HK-2 (cell line): Measurements from ENCODE around the gene SHISA6.

Experiments
- DNase-seq: peaks from one replicate; pipeline ENCODE4 v3.0.0-alpha.2; 2018; ENCODE audit not compliant: unreplicated experiment

Gene SHISA6

DNA sequence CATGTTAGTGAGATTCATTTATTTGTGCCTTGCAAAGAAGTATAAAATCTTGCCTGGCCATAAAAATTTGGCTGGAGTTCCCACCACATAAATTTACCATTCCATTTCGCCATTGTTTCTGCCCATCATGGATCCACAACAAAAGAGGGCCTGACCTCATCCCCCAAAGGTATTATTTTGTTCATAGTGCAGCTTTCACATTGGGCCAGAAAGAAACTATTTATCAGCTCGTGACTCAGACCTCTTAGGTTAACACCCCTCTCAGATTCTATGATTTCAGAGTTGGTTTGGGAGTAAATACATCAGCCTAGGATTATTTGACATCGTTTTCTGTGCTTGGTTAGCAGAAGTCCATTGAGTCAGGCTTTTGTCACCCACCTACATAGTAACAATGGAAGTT is 108.1 kb downstream of the SHISA6 start:
- DNase-seq: no peak

DNA sequence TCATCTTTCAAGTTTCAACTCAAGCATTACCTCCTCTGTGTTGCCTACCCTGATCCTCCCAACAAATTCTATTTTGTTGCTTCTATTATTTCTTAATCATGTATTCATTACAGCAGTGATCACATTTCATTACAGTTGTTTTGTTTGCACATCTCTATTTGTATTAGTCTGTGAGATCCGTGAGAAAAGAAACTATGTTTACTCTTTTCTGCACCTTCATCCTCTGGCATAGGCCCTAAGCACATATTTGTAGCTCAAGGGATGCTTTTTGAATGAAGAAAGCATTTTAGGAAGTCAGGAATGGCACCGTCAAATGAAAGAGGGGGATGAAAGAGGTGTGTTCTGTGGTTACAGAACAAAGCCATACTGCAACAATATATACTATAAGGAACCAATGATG is 110.5 kb downstream of the SHISA6 start:
- no peak for DNase-seq

DNA sequence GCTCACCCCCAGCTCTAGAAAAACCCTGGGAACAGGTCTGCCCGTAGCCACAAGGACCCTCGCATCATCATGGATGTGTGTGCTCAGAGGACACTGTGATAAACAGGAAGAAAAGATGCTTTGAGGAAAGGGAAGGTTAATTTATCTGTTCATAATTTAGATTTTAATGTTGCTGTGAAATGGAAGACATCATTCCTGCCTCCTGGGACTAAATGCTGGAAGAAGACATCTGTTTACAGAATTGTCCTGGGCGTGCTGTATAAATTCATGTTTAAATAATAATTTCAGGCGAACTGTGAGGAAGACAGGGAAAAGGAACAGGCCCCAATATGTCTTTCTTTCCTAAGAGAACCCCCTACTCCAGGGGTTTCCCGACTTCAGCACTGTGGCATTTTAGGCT is 112.6 kb downstream of the SHISA6 start:
- DNase-seq: no peak

DNA sequence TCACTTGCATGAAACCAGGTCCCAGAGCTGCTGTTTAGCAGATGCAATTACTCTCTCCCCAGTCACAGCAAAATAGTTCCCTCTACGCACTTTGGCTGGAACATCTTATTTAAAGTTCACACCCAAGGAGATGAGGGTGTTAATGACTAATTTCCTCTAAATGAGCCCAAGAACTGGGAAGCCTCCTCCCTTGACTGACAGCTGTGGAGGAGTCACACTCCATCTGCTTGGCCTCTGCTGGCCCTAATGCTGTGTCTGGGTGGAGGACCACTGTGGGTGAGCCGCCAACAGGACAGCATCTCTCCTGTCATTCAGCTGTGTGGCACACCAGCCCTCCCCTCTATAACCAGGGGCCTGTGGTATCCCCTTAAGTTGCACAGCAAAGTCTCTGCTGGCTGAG is 115.4 kb downstream of the SHISA6 start:
- no peak for DNase-seq

DNA sequence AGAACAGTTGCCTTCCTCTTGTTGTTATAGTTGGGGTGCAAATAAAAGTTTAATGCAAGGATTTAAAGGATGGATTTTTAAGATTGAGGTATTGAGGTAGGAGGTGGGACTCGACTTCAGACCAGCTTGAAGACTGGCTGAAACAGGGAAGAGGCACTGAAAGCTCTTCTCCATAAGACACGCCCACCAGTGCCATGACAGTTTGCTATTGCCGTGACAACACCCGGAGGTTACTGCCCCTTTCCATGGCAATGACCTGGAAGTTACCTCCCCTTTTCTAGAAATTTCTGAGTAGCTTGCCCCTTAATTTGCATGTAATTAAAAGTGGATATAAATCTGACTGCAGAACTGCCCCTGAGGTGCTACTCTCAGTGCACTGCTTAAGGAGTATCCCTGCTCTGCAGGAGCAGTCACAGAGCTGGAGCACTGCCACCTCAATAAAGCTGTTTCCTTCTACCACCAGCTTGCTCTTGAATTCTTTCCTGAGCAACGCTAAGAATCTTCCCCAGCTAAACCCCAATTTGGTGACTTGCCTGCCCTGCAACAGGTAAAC is 122.6 kb downstream of the SHISA6 start:
- no peak for DNase-seq

DNA sequence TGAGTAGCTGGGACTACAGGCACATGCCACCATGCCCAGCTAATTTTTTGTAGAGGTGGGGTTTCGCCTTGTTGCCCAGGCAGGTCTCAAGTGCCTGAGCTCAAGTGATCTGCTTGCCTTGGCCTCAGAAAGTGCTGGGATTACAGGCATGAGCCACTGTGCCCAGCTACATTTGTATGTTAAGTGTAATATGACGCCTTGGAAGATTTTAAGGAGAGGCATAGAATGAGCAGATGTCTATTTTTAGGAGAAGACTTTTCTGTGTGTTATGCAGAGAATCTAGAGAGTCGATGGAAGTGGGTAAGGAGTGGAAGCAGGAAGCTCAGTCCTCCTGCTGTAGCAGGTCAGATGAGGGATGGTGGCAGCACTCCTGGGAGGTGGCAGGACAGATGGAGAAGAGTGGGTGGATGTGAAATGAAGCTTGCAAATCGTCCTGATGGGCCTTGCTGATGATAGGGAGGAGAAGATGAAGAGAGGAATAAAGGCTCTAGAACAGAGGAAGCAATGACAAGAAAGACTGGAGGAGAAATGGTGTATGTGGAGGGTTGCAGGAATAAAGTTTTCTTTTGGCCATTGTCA is 125.3 kb downstream of the SHISA6 start:
- DNase-seq: no peak

DNA sequence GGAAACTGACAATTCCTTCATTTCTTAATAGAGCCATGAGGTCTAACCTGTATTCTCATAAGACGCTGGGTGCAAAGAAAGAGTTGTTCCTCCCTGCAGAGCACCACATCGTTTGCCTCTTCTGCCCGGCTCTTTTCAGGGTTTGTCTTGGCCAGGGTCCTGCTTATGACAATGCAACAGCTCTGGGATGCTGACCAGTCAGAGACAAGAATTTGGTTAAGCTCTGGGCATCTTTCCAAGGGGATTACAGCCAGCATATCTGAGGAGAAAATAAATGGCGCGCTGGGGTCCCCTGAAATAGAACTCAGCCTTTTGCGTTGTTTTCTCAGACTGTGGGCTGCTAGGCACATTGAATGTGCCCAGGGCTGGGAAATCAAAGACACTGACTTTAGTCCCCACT is 128.6 kb downstream of the SHISA6 start:
- DNase-seq: no peak

DNA sequence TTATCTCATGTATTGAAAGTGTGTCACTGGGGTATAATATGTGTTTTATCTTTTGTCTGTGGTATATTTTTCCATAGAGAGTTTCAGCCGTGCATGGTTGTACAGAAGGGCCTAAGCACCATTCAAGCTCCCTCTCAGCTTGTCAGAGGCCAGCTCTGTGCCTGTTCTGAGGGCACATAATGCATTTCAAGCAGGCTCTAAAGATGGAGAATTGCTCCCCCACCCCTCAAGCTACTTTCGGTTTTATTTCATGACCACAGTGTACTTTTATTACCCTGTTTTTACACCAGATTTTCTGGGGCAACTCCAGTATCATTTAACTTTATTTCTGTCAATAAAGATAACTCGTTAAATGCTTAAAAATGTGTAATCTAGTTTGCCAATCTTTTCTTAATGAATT is 131.7 kb downstream of the SHISA6 start:
- no peak for DNase-seq

DNA sequence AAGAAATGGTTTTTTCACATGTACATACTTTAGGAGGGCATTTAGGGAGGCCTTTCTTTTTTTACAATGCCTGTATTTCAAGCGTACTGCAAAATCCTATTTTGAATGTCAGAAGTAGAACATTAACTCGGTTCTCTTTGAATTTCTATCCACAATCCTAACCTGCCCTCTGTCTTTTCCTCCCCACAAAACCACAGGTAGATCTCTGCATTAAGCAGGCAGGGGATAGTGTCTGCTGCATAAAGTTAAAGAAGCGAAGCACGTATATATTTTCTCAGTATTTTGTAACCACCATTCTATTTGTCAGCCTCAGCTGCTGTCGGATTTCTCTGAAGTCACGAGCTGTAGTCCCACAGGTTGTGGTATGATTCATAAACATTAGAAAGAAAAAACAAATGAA is 137.5 kb downstream of the SHISA6 start:
- no peak for DNase-seq

DNA sequence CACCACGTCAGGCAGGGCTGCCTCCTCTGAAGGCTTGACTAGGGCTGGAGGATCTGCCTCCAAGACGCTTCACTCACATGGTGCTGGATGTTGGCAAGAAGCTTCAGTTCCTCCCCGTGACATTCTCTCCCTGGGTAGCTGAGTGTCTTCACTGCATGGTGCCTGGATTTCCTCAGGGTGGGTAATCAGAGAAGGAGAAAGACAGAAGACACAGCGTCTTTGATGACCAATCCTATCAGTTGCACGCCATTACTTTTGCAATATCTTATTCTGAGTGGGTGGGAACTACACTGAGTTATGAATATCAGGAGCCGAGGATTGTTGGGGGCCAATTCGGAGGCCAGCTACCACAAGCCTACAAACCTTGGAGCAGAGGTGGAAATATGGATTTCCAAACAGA is 139.7 kb downstream of the SHISA6 start:
- no peak for DNase-seq

DNA sequence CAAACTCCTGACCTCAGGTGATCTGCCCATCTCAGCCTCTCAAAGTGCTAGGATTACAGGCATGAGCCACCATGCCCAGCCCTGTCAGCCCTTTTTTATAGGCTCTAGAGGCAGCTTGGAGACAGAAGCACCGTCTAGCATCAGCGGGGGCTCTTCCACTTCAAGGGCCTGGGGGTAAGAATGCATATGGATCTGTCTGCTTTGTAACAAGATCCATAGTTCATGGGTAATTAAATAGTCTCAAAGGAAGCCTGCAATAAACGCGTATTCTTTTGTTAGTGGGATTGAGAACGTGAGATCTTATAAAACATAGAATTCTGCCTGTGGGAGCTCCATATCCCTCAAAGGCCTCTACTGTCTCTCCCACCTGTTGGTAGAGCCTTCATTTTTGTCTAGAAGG is 142.1 kb downstream of the SHISA6 start:
- DNase-seq: no peak

DNA sequence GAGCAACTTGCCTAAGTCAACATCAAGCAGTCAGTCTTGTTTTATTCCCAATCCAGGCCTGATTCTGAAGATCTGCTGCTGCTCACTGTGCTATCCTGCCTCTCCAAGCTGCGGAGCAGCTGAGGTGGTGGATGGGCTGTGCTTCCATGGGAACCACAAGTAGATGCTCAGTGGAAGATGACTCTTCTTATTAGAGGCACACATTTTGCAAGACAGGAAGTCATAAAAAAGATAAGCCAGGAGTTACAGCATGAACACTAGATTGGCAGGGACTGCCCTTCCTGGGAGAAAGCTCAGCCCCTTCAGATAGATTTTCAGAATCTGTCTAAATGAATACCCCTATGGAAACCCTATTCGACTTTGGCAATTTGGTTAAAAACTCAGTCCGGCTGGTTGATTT is 143.1 kb downstream of the SHISA6 start:
- no peak for DNase-seq

DNA sequence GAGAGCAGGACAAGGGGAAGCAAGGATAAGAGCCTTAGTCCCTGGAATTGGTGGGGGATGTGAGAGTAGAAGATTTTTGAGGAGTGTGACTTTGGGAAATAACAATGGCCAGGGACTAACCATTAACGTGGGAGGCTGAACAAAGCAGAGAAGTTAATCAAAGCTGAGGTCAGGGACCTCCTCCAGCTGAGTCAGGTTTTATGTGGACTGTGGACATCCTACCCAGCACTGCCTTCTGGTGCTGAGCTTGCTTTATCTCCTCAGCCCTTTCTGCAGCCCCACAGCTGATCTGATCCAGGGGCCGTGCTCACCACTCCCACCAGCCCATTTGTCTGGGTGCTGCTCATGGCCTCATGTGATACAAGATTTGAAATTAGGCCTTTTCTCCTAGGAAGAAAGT is 146.6 kb downstream of the SHISA6 start:
- no peak for DNase-seq

DNA sequence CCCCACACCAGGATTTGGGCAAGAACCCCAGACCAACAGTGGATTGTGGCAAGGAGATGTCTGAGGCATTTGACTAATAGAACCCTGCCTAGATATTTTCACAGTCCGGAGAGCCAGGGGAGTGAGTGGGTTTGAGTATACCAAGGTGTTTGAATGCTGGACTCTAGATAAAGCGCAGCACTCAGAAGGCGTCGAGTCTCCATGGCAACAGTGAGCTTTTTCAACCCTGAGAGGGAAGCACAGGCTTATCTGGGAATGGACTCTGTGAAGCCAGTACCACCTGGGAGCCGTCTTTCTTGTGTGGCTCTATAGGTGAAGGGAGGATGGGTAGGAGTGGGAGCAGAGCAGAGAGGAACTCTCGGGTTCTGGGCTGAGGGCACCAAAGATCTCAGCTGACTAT is 147.0 kb downstream of the SHISA6 start:
- no peak for DNase-seq

DNA sequence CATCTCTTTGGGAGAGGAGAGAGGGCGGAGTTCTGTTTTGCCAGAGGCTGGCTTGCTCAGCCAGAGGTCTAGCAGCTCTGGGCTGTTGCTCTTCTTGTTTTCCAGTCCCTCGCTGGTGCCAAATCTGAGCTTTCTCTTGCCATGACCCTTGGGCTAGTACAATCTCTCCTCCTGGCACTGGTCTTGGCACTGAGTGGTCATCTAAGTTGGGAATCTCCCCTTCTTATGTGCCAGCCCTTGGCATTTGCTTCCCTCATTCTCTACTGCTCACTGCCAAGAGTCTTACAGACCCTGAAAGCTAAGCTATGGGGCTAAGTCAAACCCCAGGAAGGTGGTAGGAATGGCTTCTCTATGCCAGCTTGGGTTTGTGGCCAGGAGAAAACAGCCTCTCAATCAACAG is 148.6 kb downstream of the SHISA6 start:
- DNase-seq: no peak

DNA sequence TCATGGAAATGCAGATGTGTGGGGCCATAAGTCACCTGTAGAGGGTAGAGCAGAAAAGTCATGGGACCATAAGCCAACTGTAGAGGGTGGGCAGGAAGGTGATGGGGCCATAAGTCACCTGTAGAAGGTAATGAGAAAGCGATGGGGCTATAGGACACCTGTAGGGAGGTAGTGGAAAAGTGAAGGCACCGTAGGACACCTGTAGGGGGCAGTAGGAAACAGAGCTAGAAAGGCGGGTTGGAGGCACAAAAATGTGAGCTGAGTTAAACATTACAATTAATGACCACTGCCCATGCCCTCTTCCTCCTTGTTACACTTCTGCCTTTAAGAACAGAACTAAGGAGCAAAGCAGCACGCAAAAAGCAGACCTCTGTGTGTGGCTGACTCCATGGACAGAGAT is 150.1 kb downstream of the SHISA6 start:
- DNase-seq: no peak

DNA sequence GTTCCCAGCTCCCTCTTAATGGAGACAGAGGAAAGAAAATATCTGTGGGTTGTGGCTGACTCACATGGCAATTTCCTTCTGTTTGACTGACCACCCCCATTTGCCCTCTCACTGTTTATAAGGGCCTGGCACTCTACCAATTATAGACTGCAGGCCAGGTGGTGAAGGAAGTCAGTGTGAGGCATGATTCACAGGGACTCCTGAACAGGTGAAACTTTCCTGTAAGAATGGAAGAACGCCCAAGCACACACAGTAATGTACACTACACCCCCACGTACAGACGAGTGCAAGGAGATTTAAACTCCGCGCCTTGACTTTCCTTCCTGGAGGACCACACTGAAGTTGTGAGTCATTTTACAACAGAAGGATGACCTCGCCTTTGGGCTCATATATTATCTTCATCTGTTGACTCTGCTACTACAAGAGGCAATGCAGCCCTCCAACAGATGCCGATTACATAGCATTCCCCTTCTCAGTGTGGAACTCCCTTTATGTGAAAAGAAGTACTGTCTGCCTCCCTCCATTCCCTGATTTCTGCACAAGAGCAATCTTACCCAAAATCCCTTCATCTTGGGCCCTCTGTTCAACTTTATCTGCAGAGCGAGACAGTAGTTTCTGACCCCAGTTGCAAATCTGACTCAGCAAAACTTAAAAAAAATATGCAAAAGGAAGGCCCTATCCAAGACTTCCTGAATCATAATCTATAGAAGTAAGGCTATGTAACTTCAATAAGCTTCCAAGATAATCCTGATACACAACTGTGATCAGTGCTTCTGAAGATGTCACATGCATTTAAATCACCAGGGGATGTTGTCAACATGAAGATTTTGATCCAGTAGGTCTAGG is 163.6 kb downstream of the SHISA6 start:
- DNase-seq: no peak

DNA sequence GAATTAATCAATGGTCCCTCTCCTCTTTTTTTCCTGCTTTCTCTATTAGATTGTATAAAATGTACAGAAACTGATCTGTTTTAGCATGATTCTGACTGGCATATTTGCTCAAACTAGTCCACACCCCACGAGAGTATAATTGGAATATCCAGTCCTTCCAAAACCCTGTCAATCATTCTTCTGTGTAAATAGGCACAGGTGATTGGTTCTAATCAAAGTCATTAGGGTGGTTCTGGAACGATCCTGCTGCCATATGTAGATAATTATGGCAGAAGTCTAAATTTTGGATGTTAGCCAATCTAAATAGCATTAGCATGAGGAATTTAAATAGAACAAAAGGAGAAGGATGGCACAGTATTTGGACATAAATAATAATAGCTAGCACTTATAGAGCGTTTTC is 165.7 kb downstream of the SHISA6 start:
- no peak for DNase-seq

DNA sequence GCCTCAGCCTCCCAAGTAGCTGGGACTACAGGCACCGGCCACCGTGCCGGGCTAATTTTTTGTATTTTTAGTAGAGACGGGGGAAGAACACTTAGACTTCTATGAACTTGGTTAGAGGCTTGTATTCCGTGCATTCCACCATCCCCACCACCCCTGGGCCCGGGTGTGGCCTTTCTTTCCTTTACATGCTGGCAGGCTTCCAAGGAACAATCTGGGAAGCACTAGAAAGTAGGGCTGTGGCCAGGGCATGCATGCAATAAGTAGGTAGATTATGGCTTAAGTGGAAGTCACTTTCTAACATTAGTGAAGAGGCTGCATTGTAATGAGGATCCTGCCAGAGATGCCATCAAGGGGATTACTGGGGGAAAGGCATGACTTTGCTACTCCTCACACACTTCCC is 171.6 kb downstream of the SHISA6 start:
- no peak for DNase-seq

DNA sequence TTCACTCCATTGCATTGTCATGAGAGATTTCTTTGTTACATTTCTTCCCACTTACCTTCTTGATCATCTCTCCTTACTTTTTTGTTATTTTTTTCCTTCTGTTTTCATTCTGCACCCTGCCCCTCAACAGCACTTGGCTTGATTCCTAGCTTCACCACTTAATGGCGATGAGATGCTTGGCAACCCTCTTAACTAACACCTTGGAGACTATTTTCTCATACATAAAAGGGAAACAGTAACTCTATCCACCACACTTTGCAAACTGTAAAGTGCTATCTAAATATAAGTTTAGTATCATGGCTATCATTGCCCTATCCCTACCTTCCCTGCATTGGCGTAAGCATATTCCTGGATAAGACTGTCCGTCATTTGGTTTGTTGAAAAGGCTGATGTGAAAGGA is 177.3 kb downstream of the SHISA6 start:
- DNase-seq: no peak

DNA sequence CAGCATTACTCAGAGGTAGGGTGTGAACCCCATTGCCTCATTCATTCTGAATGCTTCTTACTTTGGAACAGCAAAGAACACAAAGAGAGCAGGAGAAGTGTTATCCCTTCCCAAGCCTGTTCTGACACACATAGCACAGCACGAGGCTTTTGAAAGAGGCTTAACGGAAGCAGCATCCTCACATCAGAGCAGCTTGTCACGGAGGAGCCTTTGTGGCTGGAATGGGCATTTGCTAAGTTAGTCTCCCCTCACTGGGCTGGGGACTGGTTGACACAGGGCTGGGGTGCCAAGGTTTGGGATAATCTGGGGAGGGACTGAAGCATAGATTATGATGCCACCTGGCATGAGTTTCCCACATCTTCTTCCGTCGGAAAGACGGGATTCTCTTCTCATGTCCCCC is 189.7 kb downstream of the SHISA6 start:
- DNase-seq: no peak

DNA sequence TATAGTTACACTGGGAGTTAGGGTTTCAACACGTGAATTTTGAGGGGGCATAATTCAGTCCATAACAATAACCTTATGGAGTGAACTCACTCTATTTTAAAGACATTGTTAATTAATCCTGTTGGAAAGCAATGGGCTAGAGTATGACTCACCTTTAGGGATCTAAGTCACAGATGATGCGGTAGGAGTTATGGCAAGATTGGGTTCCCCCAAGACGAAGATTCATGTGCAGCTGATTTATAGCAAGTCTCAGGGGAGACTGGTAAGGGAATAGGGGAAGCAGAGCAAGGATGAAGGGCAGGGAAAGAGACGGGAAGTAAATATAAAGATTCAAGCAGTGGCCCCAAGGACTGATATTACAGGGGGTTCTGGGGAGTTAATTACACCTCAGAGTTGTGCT is 197.7 kb downstream of the SHISA6 start:
- DNase-seq: no peak

DNA sequence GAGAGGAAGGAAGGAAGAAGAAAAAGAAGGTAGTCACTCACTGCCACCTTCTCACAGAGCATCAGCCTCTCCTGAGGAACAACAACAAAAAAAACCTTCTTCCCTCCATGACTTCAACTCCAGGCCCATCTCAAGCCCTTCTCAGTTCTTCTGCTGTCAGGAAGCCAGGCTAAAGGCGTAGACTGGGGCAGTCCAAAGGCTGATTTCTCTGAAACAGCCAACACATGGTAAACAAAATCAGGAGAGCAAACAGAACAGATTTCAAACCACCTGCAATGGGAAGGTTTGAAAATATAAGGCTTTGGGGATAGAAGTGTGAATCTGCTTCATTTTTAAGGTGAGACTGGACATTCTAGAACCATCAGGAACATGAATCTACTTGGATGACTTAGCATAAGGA is 200.0 kb downstream of the SHISA6 start:
- no peak for DNase-seq

DNA sequence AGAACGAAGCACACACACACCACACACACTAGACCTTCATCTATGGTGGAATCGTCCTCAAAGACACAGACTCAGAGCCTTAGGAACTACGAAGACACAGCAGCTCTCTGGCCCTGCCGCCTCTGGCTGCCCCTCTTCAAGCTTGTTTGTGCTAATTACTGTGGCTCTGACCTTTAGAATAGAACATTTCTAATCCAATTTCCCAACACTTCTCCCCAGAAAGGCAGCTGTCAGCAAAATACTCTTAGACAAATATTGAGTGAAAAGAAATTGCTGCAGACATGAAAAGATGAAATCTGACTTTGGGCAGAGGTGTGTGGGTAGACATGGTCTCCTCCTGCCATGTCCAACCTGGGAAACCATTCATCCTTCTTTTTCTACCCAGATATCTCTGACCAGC is 205.3 kb downstream of the SHISA6 start:
- DNase-seq: no peak
